ENCODE results near the gene TMEM88.
"Not testable (repeated sequence)": the region's sequence is repeated elsewhere in the genome, so short reads cannot be mapped to it uniquely, and the experiment has no call there.

Gene TMEM88

GRCh38 chr17:7854851-7855659 is at the start of gene TMEM88:
TSS of gene TMEM88 (plus strand) at chr17:7855066. CDS start at chr17:7855075, 9 bp downstream.
- DNase-seq (ENCODE audit: low read depth): no peak

GRCh38 chr17:7806587-7806986 is 48.3 kb upstream of the TMEM88 start:
- DNase-seq (ENCODE audit: low read depth): no peak

GRCh38 chr17:7807206-7807605 is 47.7 kb upstream of the TMEM88 start:
- DNase-seq (ENCODE audit: low read depth): no peak

GRCh38 chr17:7809086-7809790 is 45.6 kb upstream of the TMEM88 start:
- no peak for DNase-seq (ENCODE audit: low read depth)

GRCh38 chr17:7809791-7810343 is 45.0 kb upstream of the TMEM88 start:
- DNase-seq (ENCODE audit: low read depth): not testable (repeated sequence)

GRCh38 chr17:7811251-7811650 is 43.6 kb upstream of the TMEM88 start:
- no peak for DNase-seq (ENCODE audit: low read depth)

- DNase-seq (ENCODE audit: low read depth): no peak
Observed at GRCh38 chr17:7814969-7815368, 39.9 kb upstream of the TMEM88 start.

- DNase-seq (ENCODE audit: low read depth): no peak
Observed at GRCh38 chr17:7816926-7817642, 37.8 kb upstream of the TMEM88 start.

- no peak for DNase-seq (ENCODE audit: low read depth)
Observed at GRCh38 chr17:7817643-7817964, 37.3 kb upstream of the TMEM88 start.

GRCh38 chr17:7818026-7818425 is 36.8 kb upstream of the TMEM88 start:
- DNase-seq (ENCODE audit: low read depth): no peak

GRCh38 chr17:7818746-7819645 is 35.9 kb upstream of the TMEM88 start:
- DNase-seq (ENCODE audit: low read depth): no peak

- no peak for DNase-seq (ENCODE audit: low read depth)
Observed at GRCh38 chr17:7820231-7820630, 34.6 kb upstream of the TMEM88 start.

- DNase-seq (ENCODE audit: low read depth): no peak
Observed at GRCh38 chr17:7822126-7822525, 32.7 kb upstream of the TMEM88 start.

- DNase-seq (ENCODE audit: low read depth): no peak
Observed at GRCh38 chr17:7823581-7824001, 31.3 kb upstream of the TMEM88 start.

GRCh38 chr17:7824021-7824924 is 30.6 kb upstream of the TMEM88 start:
- DNase-seq (ENCODE audit: low read depth): no peak

- DNase-seq (ENCODE audit: low read depth): no peak
Observed at GRCh38 chr17:7825206-7825990, 29.5 kb upstream of the TMEM88 start.

- no peak for DNase-seq (ENCODE audit: low read depth)
Observed at GRCh38 chr17:7830616-7831015, 24.2 kb upstream of the TMEM88 start.

GRCh38 chr17:7831233-7831632 is 23.6 kb upstream of the TMEM88 start:
- no peak for DNase-seq (ENCODE audit: low read depth)

GRCh38 chr17:7832431-7832830 is 22.4 kb upstream of the TMEM88 start:
- DNase-seq (ENCODE audit: low read depth): no peak

All from CMK (cell line).